Naive thymus-derived CD8-positive, alpha-beta T cell (primary cell): ENCODE measurements around the gene P2RY14. TPM values are rescaled to one million over a fixed set of nuclear protein-coding genes. Genes with fewer than 3 reads are reported as not detected.

Experiments used
- ATAC-seq, 2 donors: fragments of 150-1000 bp; cut with Tn5 transposase in 1 of 2; sonication (Bioruptor Pico), chemical (Tn5 transposase) in 1 of 2; 1 replicate in 1 of 2; 2 replicates in 1 of 2; pipeline ENCODE4 v1.10.0; 2021; ENCODE audit warnings: mild to moderate bottlenecking in 2 of 2, moderate library complexity in 2 of 2
- POLR2A ChIA-PET: fragments of 350-600 bp; sonication (Branson Sonifier 250); formaldehyde crosslinking; loops from one replicate; lab custom pipeline; 2021; ENCODE audit warnings: antibody characterized with exemption; lab: Charles Lee
- DNase-seq, 10 donors: peaks; one replicate each; pipeline versions ENCODE4 v3.0.0 to v3.0.0-alpha.2; 2020 to 2022
- H3K27ac Mint-ChIP-seq, 10 donors: one replicate each; pipeline ENCODE4 v1.8.0; 2020 to 2022; ENCODE audit warnings: mild to moderate bottlenecking in 10 of 10, mixed read lengths in 10 of 10, moderate library complexity in 4 of 10, inconsistent platforms in 1 of 10
- H3K27me3 Mint-ChIP-seq, 5 donors: one replicate each; pipeline ENCODE4 v1.8.0; 2021 to 2022; ENCODE audit warnings: mixed read lengths in 5 of 5
- H3K36me3 Mint-ChIP-seq, 3 donors: one replicate each; pipeline ENCODE4 v1.8.0; 2020 to 2022; ENCODE audit warnings: mixed read lengths in 3 of 3, mild to moderate bottlenecking in 2 of 3, inconsistent platforms in 1 of 3
- H3K4me1 Mint-ChIP-seq, 4 donors: one replicate each; pipeline ENCODE4 v1.8.0; 2021 to 2022; ENCODE audit warnings: mixed read lengths in 4 of 4
- H3K4me3 Mint-ChIP-seq, 10 donors: one replicate each; pipeline ENCODE4 v1.8.0; 2020 to 2022; ENCODE audit warnings: mild to moderate bottlenecking in 10 of 10, mixed read lengths in 10 of 10, moderate library complexity in 6 of 10, inconsistent platforms in 1 of 10
- H3K9me3 Mint-ChIP-seq, 9 donors: one replicate each; pipeline ENCODE4 v1.8.0; 2020 to 2022; ENCODE audit warnings: mixed read lengths in 9 of 9, mild to moderate bottlenecking in 3 of 9, inconsistent platforms in 1 of 9, moderate library complexity in 1 of 9
- polyA plus RNA-seq, 3 donors: library from polyadenylated mRNA; unstranded; fragments of 300-500 nt; fragmentation: Illumina TruSeq; gene quantifications; one replicate each; pipeline ENCODE4 v1.2.3, GENCODE V29; 2021
- total RNA-seq, 8 experiments: library from RNA in 2 of 8; stranded (reverse) in 2 of 8; gene quantifications; one replicate each; pipeline ENCODE4 v1.2.3 and lab custom pipeline; 2021 to 2026

The P2RY14 gene
- total and polyA plus RNA-seq, 5 experiments from 2014 or later, result 0.21 TPM; not detected in 4

GRCh38 chr3:151312972-151313371 lies 34.6 kb upstream of the P2RY14 start:
- H3K27me3 Mint-ChIP-seq, result peaks cover 0 to 5% (median 0%) of the 10 kb centered on the region in 5 donors
- no peak for DNase-seq
- POLR2A ChIA-PET, result interaction anchor here (0.6 kb wide), 1 partner anchor 8 kb away, joined by 3 read pairs; no protein-coding TSS in a partner anchor

GRCh38 chr3:151309566-151309965 lies 31.2 kb upstream of the P2RY14 start:
- Mint-ChIP-seq H3K27me3 (peaks cover 0 to 5% (median 0%) of the 10 kb centered on the region in 5 donors), H3K9me3 (no peaks in the 10 kb centered on the region), H3K4me1 (peaks cover 0 to 9% (median 0%) of the 10 kb centered on the region in 4 donors), H3K36me3 (no peaks in the 10 kb centered on the region), H3K4me3 (no peak overlapping the region), H3K27ac (peak overlapping the region in 1 of 10 donors; percentile 61)
- POLR2A ChIA-PET, result no interaction called here
- DNase-seq (no peak), ATAC-seq (no peak)

More at GRCh38 chr3:151312972-151313371, 34.6 kb upstream of the P2RY14 start:
- Mint-ChIP-seq H3K36me3 (no peaks in the 10 kb centered on the region), H3K4me1 (peaks cover 0 to 1% (median 0%) of the 10 kb centered on the region in 4 donors), H3K4me3 (no peak overlapping the region), H3K27ac (no peak overlapping the region), H3K9me3 (no peaks in the 10 kb centered on the region)
- no peak for ATAC-seq

- Mint-ChIP-seq H3K4me1 (peaks cover 0 to 9% (median 0%) of the 10 kb centered on the region in 4 donors), H3K27me3 (peaks cover 4 to 15% (median 9%) of the 10 kb centered on the region in 5 donors), H3K9me3 (peaks cover 0 to 2% (median 0%) of the 10 kb centered on the region in 9 donors), H3K36me3 (no peaks in the 10 kb centered on the region), H3K27ac (no peak overlapping the region), H3K4me3 (no peak overlapping the region)
- DNase-seq (no peak), ATAC-seq (no peak)
- POLR2A ChIA-PET, result no interaction called here
Measured at GRCh38 chr3:151307583-151308488, 29.5 kb upstream of the P2RY14 start.

- POLR2A ChIA-PET, result no interaction called here
- DNase-seq, result no peak
Measured at GRCh38 chr3:151307131-151307530, 28.8 kb upstream of the P2RY14 start.

GRCh38 chr3:151306168-151306810 lies 27.9 kb upstream of the P2RY14 start:
- no peak overlapping the region for H3K27ac Mint-ChIP-seq
- POLR2A ChIA-PET, result no interaction called here
- peaks cover 0 to 2% (median 0%) of the 10 kb centered on the region in 9 donors for H3K9me3 Mint-ChIP-seq
- no peaks in the 10 kb centered on the region for H3K36me3 Mint-ChIP-seq
- no peak for DNase-seq
- H3K27me3 Mint-ChIP-seq, result peaks cover 4 to 19% (median 14%) of the 10 kb centered on the region in 5 donors
- peaks cover 0 to 9% (median 0%) of the 10 kb centered on the region in 4 donors for H3K4me1 Mint-ChIP-seq
- no peak overlapping the region for H3K4me3 Mint-ChIP-seq
- no peak for ATAC-seq

More at GRCh38 chr3:151307131-151307530, 28.8 kb upstream of the P2RY14 start:
- H3K27me3 Mint-ChIP-seq, result peaks cover 4 to 19% (median 14%) of the 10 kb centered on the region in 5 donors
- H3K4me3 Mint-ChIP-seq, result no peak overlapping the region
- peaks cover 0 to 9% (median 0%) of the 10 kb centered on the region in 4 donors for H3K4me1 Mint-ChIP-seq
- no peak for ATAC-seq
- no peak overlapping the region for H3K27ac Mint-ChIP-seq
- peaks cover 0 to 2% (median 0%) of the 10 kb centered on the region in 9 donors for H3K9me3 Mint-ChIP-seq
- no peaks in the 10 kb centered on the region for H3K36me3 Mint-ChIP-seq

GRCh38 chr3:151305775-151306151 lies 27.4 kb upstream of the P2RY14 start:
- Mint-ChIP-seq H3K4me1 (peaks cover 0 to 9% (median 0%) of the 10 kb centered on the region in 4 donors), H3K4me3 (no peak overlapping the region), H3K27ac (no peak overlapping the region), H3K36me3 (no peaks in the 10 kb centered on the region), H3K9me3 (peaks cover 0 to 2% (median 0%) of the 10 kb centered on the region in 9 donors), H3K27me3 (peaks cover 5 to 19% (median 14%) of the 10 kb centered on the region in 5 donors)
- no peak for DNase-seq
- POLR2A ChIA-PET, result no interaction called here
- no peak for ATAC-seq

- Mint-ChIP-seq H3K36me3 (no peaks in the 10 kb centered on the region), H3K4me1 (peaks cover 0 to 9% (median 0%) of the 10 kb centered on the region in 4 donors), H3K27ac (no peak overlapping the region), H3K4me3 (no peak overlapping the region), H3K27me3 (peaks cover 6 to 19% (median 14%) of the 10 kb centered on the region in 5 donors), H3K9me3 (peaks cover 0 to 2% (median 0%) of the 10 kb centered on the region in 9 donors)
- POLR2A ChIA-PET, result interaction anchor here (0.7 kb wide), 1 partner anchor 8 kb away, joined by 3 read pairs; no protein-coding TSS in a partner anchor
- ATAC-seq (no peak), DNase-seq (no peak)
Measured at GRCh38 chr3:151305060-151305774, 26.9 kb upstream of the P2RY14 start.

GRCh38 chr3:151303751-151304150 lies 25.4 kb upstream of the P2RY14 start:
- ATAC-seq (no peak), DNase-seq (no peak)
- Mint-ChIP-seq H3K4me1 (peaks cover 0 to 9% (median 0%) of the 10 kb centered on the region in 4 donors), H3K4me3 (no peak overlapping the region), H3K27me3 (peaks cover 9 to 25% (median 16%) of the 10 kb centered on the region in 5 donors), H3K36me3 (no peaks in the 10 kb centered on the region), H3K9me3 (peaks cover 0 to 2% (median 0%) of the 10 kb centered on the region in 9 donors), H3K27ac (no peak overlapping the region)
- POLR2A ChIA-PET, result no interaction called here

- peaks cover 0 to 9% (median 0%) of the 10 kb centered on the region in 4 donors for H3K4me1 Mint-ChIP-seq
- POLR2A ChIA-PET, result no interaction called here
- H3K27me3 Mint-ChIP-seq, result peaks cover 9 to 25% (median 16%) of the 10 kb centered on the region in 5 donors
- DNase-seq (no peak), ATAC-seq (no peak)
- no peak overlapping the region for H3K4me3 Mint-ChIP-seq
- peaks cover 0 to 2% (median 0%) of the 10 kb centered on the region in 9 donors for H3K9me3 Mint-ChIP-seq
- H3K27ac Mint-ChIP-seq, result no peak overlapping the region
- H3K36me3 Mint-ChIP-seq, result no peaks in the 10 kb centered on the region
Measured at GRCh38 chr3:151301787-151302186, 23.4 kb upstream of the P2RY14 start.

- ATAC-seq (no peak), DNase-seq (no peak)
- peaks cover 0 to 3% (median 0%) of the 10 kb centered on the region in 4 donors for H3K4me1 Mint-ChIP-seq
- H3K9me3 Mint-ChIP-seq, result peaks cover 0 to 2% (median 0%) of the 10 kb centered on the region in 9 donors
- H3K27ac Mint-ChIP-seq, result no peak overlapping the region
- no peaks in the 10 kb centered on the region for H3K36me3 Mint-ChIP-seq
- peaks cover 9 to 25% (median 16%) of the 10 kb centered on the region in 5 donors for H3K27me3 Mint-ChIP-seq
- H3K4me3 Mint-ChIP-seq, result no peak overlapping the region
- POLR2A ChIA-PET, result no interaction called here
Measured at GRCh38 chr3:151300539-151300938, 22.2 kb upstream of the P2RY14 start.

GRCh38 chr3:151299006-151299405 lies 20.7 kb upstream of the P2RY14 start:
- Mint-ChIP-seq H3K27ac (no peak overlapping the region), H3K27me3 (peaks cover 8 to 25% (median 16%) of the 10 kb centered on the region in 5 donors), H3K9me3 (peaks cover 0 to 2% (median 0%) of the 10 kb centered on the region in 9 donors), H3K36me3 (no peaks in the 10 kb centered on the region), H3K4me1 (no peaks in the 10 kb centered on the region), H3K4me3 (no peak overlapping the region)
- POLR2A ChIA-PET, result no interaction called here
- ATAC-seq (no peak), DNase-seq (no peak)

- peaks cover 1 to 12% (median 10%) of the 10 kb centered on the region in 5 donors for H3K27me3 Mint-ChIP-seq
- H3K4me1 Mint-ChIP-seq, result no peaks in the 10 kb centered on the region
- POLR2A ChIA-PET, result no interaction called here
- no peak for ATAC-seq
- no peaks in the 10 kb centered on the region for H3K9me3 Mint-ChIP-seq
- no peak overlapping the region for H3K4me3 Mint-ChIP-seq
- H3K27ac Mint-ChIP-seq, result no peak overlapping the region
- no peaks in the 10 kb centered on the region for H3K36me3 Mint-ChIP-seq
- DNase-seq, result no peak
Measured at GRCh38 chr3:151297429-151297828, 19.1 kb upstream of the P2RY14 start.
